Lung (tissue), 16 donors: ENCODE results near the gene C19orf53. TPM values are rescaled to one million over a fixed set of nuclear protein-coding genes. Genes with fewer than 3 reads are reported as not detected.

Experiments
- ATAC-seq: fragments of 200-7000 bp; cut with Tn5 transposase; one replicate; pipeline ENCODE4 v1.9.1; 2020; ENCODE audit warnings: moderate number of reproducible peaks; ENCODE audit not compliant: insufficient read depth, low FRiP score
- DNase-seq, 3 donors: peaks; one replicate each; pipeline ENCODE4 v3.0.0-alpha.2; 2013 to 2017
- H3K27ac ChIP-seq, 2 donors: one replicate each; pipeline ENCODE4 v1.5.1; 2013; ENCODE audit warnings: mild to moderate bottlenecking in 2 of 2, moderate library complexity in 2 of 2, control low read depth in 1 of 2, inconsistent platforms in 1 of 2, low read depth in 1 of 2, low read length in 1 of 2
- H3K27me3 ChIP-seq, 3 donors: one replicate each; pipeline ENCODE4 v1.5.1; 2013; ENCODE audit warnings: low read length in 2 of 3; ENCODE audit not compliant: control insufficient read depth in 3 of 3, insufficient read depth in 3 of 3
- H3K36me3 ChIP-seq, 4 donors: one replicate each; pipeline ENCODE4 v1.5.1; 2013; ENCODE audit warnings: low read length in 4 of 4, mild to moderate bottlenecking in 1 of 4, moderate library complexity in 1 of 4; ENCODE audit not compliant: control insufficient read depth in 4 of 4, insufficient read depth in 4 of 4
- H3K4me1 ChIP-seq, 5 donors: one replicate each; pipeline ENCODE4 v1.5.1; 2013; ENCODE audit warnings: low read length in 5 of 5, mild to moderate bottlenecking in 2 of 5, moderate library complexity in 1 of 5; ENCODE audit not compliant: control insufficient read depth in 5 of 5, insufficient read depth in 5 of 5
- H3K4me3 ChIP-seq: one replicate; pipeline ENCODE4 v1.5.1; 2013; ENCODE audit warnings: mild to moderate bottlenecking, control low read depth, moderate library complexity
- H3K9ac ChIP-seq, 2 donors: one replicate each; pipeline ENCODE4 v1.5.1; 2013; ENCODE audit warnings: low read length in 2 of 2, control low read depth in 1 of 2; ENCODE audit not compliant: insufficient read depth in 1 of 2
- H3K9me3 ChIP-seq, 4 donors: one replicate each; pipeline ENCODE4 v1.5.1; 2013; ENCODE audit warnings: low read length in 3 of 4, mild to moderate bottlenecking in 1 of 4, moderate library complexity in 1 of 4; ENCODE audit not compliant: control insufficient read depth in 4 of 4, insufficient read depth in 3 of 4
- WGBS, 2 donors: extraction: QIAGEN DNeasy Blood & Tissue Kit; methylation state at CpG; one replicate each; pipeline ENCODE4 v1.1.7; 2013; 5-methylcytosine and 5-hydroxymethylcytosine counted together
- long read RNA-seq, 5 donors: transcript quantifications; one replicate each; lab custom pipeline, GENCODE V29; 2026
- polyA plus RNA-seq, 2 donors: library from polyadenylated mRNA; stranded (reverse); fragments of 200-250 nt; gene quantifications; one replicate each; pipeline ENCODE4 v1.2.1, GENCODE V29; 2013
- total RNA-seq, 2 donors: library from RNA; depleted of rRNA in 1 of 2; stranded (reverse); fragments of >200 nt in 1 of 2; gene quantifications; one replicate each; pipeline ENCODE4 v1.2.1, GENCODE V29; 2014 to 2021
- TF ChIP-seq, protein P1 (sequence below): IDR thresholded peaks from 2 replicates; pipeline ENCODE4 v1.5.1; 2012; ENCODE audit warnings: mild to moderate bottlenecking; ENCODE audit errors: control extremely low read depth, extremely low read depth
- donor health status: control.
- donor health status: control.
- donor health status: Bipolar disorder and iron deficiency.
- donor health status: healthy.
- donor health status: DM: yes; HTN: yes; CAD: no.

C19orf53 gene
- total RNA-seq (10 to 100 TPM; 62.6 to 65.8 TPM), polyA plus RNA-seq (100 to 1,000 TPM; 157 to 251 TPM)
- long read RNA-seq, donor 1, transcript C19orf53-202 (3 exons, 873 nt) = major isoform, 114 of 127 reads
- long read RNA-seq, donor 1, partial matches to known transcripts = 12 of 127 reads
- long read RNA-seq, donor 1, other reads (novel, unspliced or antisense) = 0 of 127 reads
- long read RNA-seq, donor 2, transcript C19orf53-202 (3 exons, 873 nt) = major isoform, 60 of 70 reads
- long read RNA-seq, donor 2, partial matches to known transcripts = 8 of 70 reads
- long read RNA-seq, donor 2, other reads (novel, unspliced or antisense) = 0 of 70 reads
- long read RNA-seq, donor 3, transcript C19orf53-202 (3 exons, 873 nt) = major isoform, 76 of 79 reads
- long read RNA-seq, donor 3, partial matches to known transcripts = 0 of 79 reads
- long read RNA-seq, donor 3, other reads (novel, unspliced or antisense) = 0 of 79 reads
- long read RNA-seq, donor 4, transcript C19orf53-202 (3 exons, 873 nt) = major isoform, 86 of 99 reads
- long read RNA-seq, donor 4, partial matches to known transcripts = 10 of 99 reads
- long read RNA-seq, donor 4, other reads (novel, unspliced or antisense) = 0 of 99 reads
- long read RNA-seq, donor 5, transcript C19orf53-202 (3 exons, 873 nt) = major isoform, 145 of 156 reads
- long read RNA-seq, donor 5, transcript C19orf53-203 (2 exons, 499 nt) = minor isoform, 6 of 156 reads
- long read RNA-seq, donor 5, transcript C19orf53-206 (2 exons, 491 nt) = minor isoform, 5 of 156 reads
- long read RNA-seq, donor 5, partial matches to known transcripts = 0 of 156 reads
- long read RNA-seq, donor 5, other reads (novel, unspliced or antisense) = 0 of 156 reads

- H3K9me3 ChIP-seq = no peaks in the 10 kb centered on the region
- peak; percentile 90 to 97 (median 94) for DNase-seq
- peaks cover 11 to 31% (median 27%) of the 10 kb centered on the region in 4 donors for H3K36me3 ChIP-seq
- peaks cover 0 to 9% (median 2%) of the 10 kb centered on the region in 5 donors for H3K4me1 ChIP-seq
- no peaks in the 10 kb centered on the region for H3K27me3 ChIP-seq
- 0 to 1% methylated on average over 61 of the region's 61 CpGs for WGBS, 2 donors
- peak within 1 kb of the TSS; percentile 83 to 85 for H3K9ac ChIP-seq
- TF ChIP-seq, protein P1, sequence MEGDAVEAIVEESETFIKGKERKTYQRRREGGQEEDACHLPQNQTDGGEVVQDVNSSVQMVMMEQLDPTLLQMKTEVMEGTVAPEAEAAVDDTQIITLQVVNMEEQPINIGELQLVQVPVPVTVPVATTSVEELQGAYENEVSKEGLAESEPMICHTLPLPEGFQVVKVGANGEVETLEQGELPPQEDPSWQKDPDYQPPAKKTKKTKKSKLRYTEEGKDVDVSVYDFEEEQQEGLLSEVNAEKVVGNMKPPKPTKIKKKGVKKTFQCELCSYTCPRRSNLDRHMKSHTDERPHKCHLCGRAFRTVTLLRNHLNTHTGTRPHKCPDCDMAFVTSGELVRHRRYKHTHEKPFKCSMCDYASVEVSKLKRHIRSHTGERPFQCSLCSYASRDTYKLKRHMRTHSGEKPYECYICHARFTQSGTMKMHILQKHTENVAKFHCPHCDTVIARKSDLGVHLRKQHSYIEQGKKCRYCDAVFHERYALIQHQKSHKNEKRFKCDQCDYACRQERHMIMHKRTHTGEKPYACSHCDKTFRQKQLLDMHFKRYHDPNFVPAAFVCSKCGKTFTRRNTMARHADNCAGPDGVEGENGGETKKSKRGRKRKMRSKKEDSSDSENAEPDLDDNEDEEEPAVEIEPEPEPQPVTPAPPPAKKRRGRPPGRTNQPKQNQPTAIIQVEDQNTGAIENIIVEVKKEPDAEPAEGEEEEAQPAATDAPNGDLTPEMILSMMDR = peak; percentile 10
- peak within 1 kb of the TSS; percentile 83 for H3K4me3 ChIP-seq
- peak within 1 kb of the TSS; percentile 71 to 93 for H3K27ac ChIP-seq
- ATAC-seq = peak; percentile 99
Measured at GRCh38 chr19:13774217-13775191, at the start of gene C19orf53. C19orf53 (plus strand) TSS chr19:13774456; CDS start chr19:13774478, 22 bp downstream.

- WGBS, 2 donors = 92 to 94% methylated on average over 5 of the region's 5 CpGs
- Histone ChIP-seq H3K27ac (no peak overlapping the region), H3K9ac (no peak overlapping the region), H3K36me3 (no peaks in the 10 kb centered on the region), H3K4me3 (no peak overlapping the region), H3K9me3 (no peaks in the 10 kb centered on the region), H3K4me1 (peaks cover 0 to 6% (median 0%) of the 10 kb centered on the region in 5 donors), H3K27me3 (peaks cover 0 to 2% (median 0%) of the 10 kb centered on the region in 3 donors)
- ATAC-seq (no peak), DNase-seq (no peak)
- TF ChIP-seq, protein P1 = no peak
Measured at GRCh38 chr19:13726323-13726722, 47.9 kb upstream of the C19orf53 start.

- peaks cover 0 to 2% (median 0%) of the 10 kb centered on the region in 3 donors for H3K27me3 ChIP-seq
- no peak overlapping the region for H3K27ac ChIP-seq
- ATAC-seq (no peak), DNase-seq (peak in 1 of 3 donors; percentile 21)
- H3K4me3 ChIP-seq = no peak overlapping the region
- WGBS, 2 donors = 75 to 83% methylated on average over 8 of the region's 8 CpGs
- no peaks in the 10 kb centered on the region for H3K36me3 ChIP-seq
- TF ChIP-seq, protein P1 = no peak
- no peak overlapping the region for H3K9ac ChIP-seq
- H3K4me1 ChIP-seq = peaks cover 0 to 10% (median 4%) of the 10 kb centered on the region in 5 donors
- no peaks in the 10 kb centered on the region for H3K9me3 ChIP-seq
Measured at GRCh38 chr19:13727798-13728197, 46.5 kb upstream of the C19orf53 start.
